ENCODE results near the gene OXNAD1.

OXNAD1 gene

DNA sequence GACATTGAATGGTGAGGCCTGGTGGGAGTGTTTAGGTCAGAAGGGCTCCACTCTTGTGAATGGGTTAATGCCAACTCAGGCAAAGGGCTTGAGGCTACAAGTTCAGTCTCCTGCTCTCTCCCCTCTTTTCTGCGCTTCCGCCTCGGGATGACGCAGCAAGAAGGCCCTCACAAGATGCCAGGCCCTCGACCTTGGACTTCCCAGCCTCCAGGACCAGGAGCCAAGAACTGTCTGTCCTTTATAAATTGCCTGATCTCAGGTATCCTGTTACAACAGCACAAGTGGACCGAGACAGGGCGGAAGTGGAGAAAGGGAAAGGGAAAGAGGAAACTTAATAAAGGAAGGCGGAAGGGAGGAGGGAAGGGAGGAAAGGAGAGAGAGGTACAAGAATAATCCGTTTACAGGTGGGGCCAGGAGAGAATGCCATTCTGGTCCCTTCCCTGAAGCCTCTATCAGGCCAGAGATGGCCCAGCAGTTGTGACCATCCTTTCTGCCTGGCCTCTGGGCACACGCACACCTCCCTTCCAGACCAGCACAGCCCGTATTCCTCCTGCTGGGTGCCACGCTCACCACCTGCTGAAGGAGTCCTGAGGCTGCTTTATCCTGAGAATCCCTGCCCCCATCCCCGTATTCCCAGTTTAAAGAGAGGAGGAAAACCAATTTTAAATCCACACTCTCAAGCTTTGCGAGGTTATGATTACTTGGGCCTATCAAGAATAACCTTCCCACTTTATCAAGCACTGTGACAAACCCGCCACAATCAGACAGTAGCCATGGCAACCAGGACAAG lies 64.2 kb downstream of the OXNAD1 start:
- DNase-seq, result no peak

GRCh38 chr3:16329826-16330129 lies 64.8 kb downstream of the OXNAD1 start:
- no peak for DNase-seq

DNA sequence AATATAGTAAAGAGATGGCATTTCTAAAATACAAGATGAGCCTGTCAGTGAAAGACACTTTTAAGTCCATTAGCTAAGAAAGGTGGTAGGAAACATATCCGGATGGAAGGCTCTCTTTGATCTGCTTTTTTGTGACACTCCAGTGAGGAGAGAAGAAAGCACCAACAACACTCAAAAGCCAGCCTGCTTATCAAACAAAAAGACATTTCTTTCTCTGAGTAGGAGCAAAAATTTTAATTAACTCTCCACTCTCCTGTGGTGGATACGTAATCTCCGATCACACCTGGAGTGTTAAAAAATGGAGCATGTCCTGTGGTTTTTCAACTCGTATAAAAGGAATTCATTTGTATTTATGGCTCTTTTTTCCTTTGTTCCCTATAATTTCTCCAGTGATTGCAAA lies 65.3 kb downstream of the OXNAD1 start:
- DNase-seq, result no peak

DNA sequence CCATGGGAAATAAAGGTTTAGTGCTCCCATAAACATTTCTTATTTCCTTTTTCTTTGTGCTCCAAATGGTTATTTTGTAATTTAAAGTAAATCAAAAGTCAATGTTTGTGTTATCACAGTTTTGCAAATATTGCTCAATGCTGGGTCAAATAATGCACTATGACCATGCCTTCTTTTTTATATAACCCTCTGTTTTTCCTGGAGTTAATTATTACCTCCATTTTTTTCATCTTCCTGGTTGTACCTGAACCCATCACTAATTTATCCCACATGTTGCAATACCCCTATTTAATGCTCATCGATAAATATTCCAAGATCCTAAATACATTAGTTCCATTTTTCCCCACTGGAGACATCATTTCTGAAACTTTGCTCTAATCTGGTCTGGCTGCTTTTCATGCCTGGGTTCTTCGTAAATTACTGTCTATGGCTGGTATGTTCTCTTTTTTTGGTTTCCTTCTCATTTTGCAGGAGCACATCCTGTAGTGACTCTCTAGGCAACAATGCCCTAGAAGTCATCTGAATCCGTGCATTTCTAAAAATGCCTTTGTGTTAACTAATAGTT lies 66.4 kb downstream of the OXNAD1 start:
- DNase-seq, result no peak

DNA sequence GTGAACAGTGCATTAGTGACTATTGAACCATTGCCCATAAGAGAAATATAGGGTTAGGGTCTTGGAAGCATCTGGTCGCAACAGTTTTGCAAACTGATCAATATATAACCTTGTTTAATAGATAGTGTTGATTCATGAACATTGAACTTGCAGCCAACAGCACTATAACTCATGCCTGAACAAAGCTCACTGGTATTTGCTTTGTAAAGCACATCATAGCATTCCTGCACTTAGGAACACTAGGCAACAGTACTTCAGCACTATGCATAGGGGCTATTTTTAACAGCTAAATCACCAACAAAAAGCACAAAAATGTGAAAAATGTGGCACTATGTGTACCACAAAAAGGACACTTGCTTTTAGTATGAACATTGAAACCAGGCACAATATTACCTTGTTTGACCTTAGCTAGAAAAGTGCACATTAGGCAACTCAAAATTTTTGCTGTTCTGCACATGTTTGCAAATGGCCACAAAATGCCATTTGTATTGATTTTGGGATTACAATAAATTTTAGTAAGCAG lies 68.0 kb downstream of the OXNAD1 start:
- no peak for DNase-seq

DNA sequence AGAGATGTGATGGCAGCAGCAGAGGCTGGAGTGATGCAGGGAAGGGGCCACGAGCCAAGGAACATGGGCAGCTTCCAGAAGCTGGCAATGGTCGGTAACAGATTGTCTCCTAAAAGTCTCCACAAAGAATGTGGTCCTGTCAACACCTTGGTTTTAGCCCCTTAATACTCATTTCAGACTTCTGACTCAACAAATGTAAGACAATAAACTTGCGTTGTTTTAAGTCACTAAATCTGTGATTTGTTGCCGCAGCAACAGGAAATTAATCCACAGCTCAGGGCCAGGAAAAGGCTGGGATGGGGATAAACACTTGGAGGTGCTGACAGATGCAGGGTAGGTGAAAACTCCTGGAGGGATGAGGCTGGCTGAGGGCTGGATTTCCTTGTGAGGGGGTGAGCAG lies 69.9 kb downstream of the OXNAD1 start:
- DNase-seq, result no peak

- no peak for DNase-seq
These were observed 70.3 kb downstream of the OXNAD1 start for GRCh38 chr3:16335333-16335732.

GRCh38 chr3:16335772-16336645 lies 71.0 kb downstream of the OXNAD1 start:
- DNase-seq, result no peak

DNA sequence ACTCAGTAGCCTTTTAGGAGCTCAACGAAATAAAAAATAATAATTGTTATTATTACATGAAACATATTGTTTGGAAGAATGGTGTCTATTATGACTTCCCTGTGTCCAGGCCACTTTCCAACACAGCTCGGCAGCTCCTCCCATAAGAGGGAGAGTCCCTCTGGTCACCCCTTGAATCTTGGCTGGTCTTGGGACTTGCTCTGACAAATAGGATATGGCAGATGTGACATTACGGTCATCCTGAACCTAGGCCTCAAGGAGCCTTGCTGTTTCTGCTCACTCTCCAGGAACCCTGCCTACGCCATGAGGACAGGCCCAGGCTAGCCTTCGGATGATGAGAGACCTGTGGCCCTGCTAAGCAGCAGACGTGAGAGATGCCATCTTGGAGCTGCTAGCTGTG lies 71.8 kb downstream of the OXNAD1 start:
- DNase-seq, result no peak

- DNase-seq, result peak; percentile 78
These were observed 73.0 kb downstream of the OXNAD1 start for GRCh38 chr3:16337856-16338540.

- no peak for DNase-seq
These were observed 74.0 kb downstream of the OXNAD1 start for GRCh38 chr3:16338999-16339398.

GRCh38 chr3:16343101-16343500 lies 78.1 kb downstream of the OXNAD1 start:
- DNase-seq, result no peak

DNA sequence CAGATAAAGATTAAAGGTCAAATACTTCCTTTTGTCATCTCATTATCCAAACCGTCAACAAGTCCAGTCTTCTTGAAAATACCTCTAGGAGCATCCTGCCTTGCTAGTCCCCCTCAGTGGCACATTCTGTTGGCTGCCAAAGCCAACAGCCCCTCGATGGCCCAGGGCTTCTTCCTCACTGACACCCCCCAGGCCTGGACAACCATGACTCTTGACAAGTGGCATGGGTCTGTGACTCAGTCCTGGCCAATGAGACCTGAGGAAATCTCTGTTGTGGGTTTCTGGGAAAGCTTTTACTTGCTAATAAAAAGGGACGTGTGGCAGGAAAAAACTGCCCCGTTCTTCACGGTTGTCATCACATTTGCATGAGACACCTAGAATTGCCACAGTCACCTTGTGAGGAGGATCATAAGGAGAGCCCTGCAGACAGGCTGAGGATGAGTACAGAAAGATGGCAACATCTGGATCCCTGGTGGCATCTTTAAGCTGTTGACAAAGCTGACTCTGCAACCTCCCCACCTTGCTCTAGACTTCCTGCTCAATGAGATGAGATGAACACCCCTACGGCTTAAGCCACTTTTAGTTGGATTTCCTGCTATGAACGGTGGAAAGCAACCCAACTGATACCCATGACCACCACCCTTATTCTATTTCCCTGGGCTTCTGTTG lies 81.5 kb downstream of the OXNAD1 start:
- DNase-seq, result no peak

DNA sequence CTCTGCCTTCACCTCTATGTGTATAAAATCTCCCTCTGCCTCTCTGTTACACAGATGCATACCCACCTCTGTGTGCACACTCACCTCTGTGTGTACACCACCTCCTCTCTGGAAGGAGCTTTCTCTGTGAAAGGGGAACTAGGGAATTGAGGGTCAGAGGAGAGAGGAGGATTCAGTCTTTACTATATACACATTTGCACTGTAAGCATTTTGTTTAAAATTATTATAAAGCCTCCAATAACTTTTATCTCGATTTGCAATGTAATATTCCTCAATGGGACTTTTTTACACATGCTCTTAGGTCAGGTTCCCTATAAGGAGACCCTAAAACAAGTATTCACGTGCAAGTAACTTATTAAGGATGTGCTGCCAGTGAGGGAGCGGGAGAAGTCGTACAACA lies 82.5 kb downstream of the OXNAD1 start:
- no peak for DNase-seq

DNA sequence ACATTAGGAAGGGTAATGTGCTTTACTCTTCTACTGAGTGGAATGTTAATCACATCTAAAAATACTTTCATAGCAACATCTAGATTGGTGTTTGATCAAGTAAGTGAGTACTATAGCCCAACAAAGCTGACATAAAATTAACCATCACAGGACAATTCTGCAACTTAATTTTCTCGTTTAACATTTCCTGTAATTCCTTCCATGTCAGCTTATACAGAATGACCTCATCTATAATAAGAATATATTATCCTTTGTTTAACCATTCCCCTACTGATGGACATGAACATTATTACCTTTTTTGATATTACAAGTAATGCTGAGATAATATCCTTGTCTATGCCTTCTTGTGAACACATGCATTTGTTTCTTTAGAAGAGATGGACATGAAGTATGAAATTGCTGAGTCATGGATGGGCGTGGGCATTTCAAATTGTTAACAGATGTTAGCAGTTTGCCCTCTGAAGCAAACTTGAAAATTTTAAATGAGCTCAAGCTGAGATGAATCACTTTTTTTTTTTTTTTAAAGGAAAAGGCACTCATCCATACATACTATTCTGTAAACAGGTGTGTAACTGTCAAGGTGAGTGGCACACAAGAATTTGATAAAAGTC lies 85.1 kb downstream of the OXNAD1 start:
- no peak for DNase-seq

DNA sequence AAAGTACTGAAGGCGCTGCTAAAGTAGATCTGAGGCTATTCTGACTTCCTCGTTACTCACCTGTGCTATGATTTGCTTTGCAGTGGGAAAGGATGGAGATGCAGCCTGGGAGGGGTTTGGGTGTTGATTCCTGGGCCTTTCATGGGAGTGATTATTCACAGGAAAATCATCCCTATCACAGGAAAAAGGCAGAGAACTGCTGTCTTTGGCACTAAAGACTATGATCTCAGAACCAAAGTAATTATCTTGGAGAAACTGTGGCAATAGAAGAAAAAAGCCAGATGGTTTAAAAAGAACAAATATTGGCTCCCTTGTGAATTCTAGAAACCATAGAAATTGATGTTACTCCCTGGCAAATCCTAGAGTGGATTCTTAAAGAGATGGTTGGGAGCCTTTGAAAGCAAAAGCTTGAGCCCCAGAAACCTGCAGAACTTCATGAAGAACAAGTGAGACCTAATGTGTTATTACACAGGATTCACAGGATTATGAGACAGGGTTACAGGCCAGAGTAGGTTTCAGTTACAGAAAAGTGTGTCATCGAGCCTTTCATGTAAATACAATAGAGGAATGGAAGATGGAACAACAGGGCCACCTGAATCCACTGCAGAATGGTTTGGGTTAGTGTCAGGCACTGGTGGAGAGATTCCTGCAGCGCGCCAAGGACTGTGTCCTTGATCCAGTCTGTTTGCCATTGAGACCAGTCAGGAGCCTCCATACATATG lies 85.7 kb downstream of the OXNAD1 start:
- DNase-seq, result no peak

DNA sequence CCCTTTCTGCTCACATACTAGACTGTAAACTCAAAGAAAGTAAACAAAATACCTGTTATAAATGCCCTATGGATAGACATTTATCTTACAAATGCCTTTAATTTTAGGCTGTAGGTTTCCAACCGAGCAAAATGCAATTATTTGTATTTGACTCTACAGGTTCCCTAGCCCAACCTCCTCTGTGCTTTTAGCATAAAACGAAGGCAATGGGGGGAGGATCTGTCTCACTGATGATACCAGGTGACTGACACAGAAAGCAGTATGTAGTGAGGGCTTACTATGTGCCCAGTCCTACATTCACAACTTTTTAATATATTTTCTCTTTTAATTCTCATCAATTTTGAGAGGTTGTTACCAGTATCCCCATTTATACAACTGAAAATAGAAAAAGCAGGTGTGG lies 87.4 kb downstream of the OXNAD1 start:
- no peak for DNase-seq

DNA sequence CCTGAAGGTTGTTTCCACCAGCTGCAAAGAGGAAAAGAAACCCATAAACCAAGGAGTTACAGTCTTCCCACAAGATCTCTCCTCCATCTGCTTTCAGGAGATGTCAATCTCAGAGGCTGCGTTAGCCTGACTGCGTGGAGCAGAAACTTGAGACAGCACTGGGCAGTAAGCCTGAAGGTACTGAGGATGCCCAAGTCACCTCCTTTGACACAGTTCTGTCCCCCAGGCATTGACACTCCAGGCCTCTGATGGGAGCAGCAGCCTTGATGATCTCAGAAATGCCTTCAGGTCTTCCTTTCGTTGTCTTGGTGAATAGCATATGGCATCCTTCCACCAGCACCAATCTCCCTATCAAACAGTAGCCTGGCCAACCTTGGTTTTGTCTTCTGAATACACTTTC lies 89.3 kb downstream of the OXNAD1 start:
- DNase-seq, result no peak

All from activated effector memory CD4-positive, alpha-beta T cell treated with anti-CD3 and anti-CD28 coated beads, Interleukin-2, amount 50 U/mL, for 16 hours (primary cell).